Measurements from ENCODE around the gene SORCS2. TPM values are rescaled to one million over a fixed set of nuclear protein-coding genes. Genes with fewer than 3 reads are reported as not detected.
A peak's percentile ranks its signal among the peaks of the same experiment; 100 is the strongest.

SORCS2 gene
- total and polyA plus RNA-seq, 2 of the 8 experiments (the other 6 are each of a cell fraction or from before 2014, with no cell fraction given): 0.36 to 1.8 TPM

- Histone ChIP-seq H4K8ac (ENCODE audit: extremely low read depth, insufficient read depth, low read length) (no peak overlapping the region), H3K4ac (replicated peaks; ENCODE audit: insufficient read length, low read depth, low read length) (no peak overlapping the region), H2BK5ac (ENCODE audit: low read depth, low read length) (no peak overlapping the region), H3K4me1 (replicated peaks in 1 of 4; ENCODE audit: control insufficient read depth in 3 of 4, insufficient read depth in 4 of 4, low read length in 3 of 4) (peaks cover 0 to 6% (median 4%) of the 10 kb centered on the region in 4 experiments; a peak in 4 of 7 replicates), H3K4me2 (ENCODE audit: insufficient read depth in 1 of 2, low read depth in 2 of 2, low read length in 2 of 2) (no peak overlapping the region), H3K23me2 (ENCODE audit: low read depth, low read length) (peaks cover 7% of the 10 kb centered on the region; the same call in 1 of the 2 replicates), H3K56ac (replicated peaks; ENCODE audit: insufficient read length, low read depth, low read length) (no peak overlapping the region), H3K27me3 (replicated peaks in 1 of 4; ENCODE audit: control insufficient read depth in 3 of 4, extremely low read depth in 1 of 4, insufficient read depth in 3 of 4, low read length in 3 of 4) (no peaks in the 10 kb centered on the region), H3K79me1 (ENCODE audit: low read depth, low read length) (no peaks in the 10 kb centered on the region), H2AFZ (ENCODE audit: low read length) (no peak overlapping the region), H3K9ac (replicated peaks in 1 of 4; ENCODE audit: extremely low read depth in 1 of 4, low read depth in 3 of 4, low read length in 3 of 4) (no peak overlapping the region), H4K5ac (ENCODE audit: insufficient read length, low read depth, low read length) (no peak overlapping the region), H3K23ac (ENCODE audit: insufficient read length) (no peak overlapping the region), H3K9me3 (ENCODE audit: insufficient read depth in 2 of 2, low read depth in 1 of 2, low read length in 1 of 2) (peaks cover 4 to 8% of the 10 kb centered on the region in 2 experiments; a peak in 2 of 4 replicates), H3K36me3 (ENCODE audit: control insufficient read depth in 2 of 4, insufficient read depth in 4 of 4, low read length in 3 of 4) (no peaks in the 10 kb centered on the region), H4K91ac (replicated peaks; ENCODE audit: insufficient read length, low read length) (no peak overlapping the region), H2AK5ac (ENCODE audit: low read depth, low read length) (0 out of 2 replicates have a peak overlapping the region, but pooled peaks have one; percentile 34), H2BK15ac (ENCODE audit: low read length) (no peak overlapping the region), H2BK12ac (ENCODE audit: low read depth, low read length) (no peak overlapping the region), H2BK120ac (replicated peaks; ENCODE audit: low read depth, low read length) (no peak overlapping the region), H4K20me1 (replicated peaks in 1 of 2; ENCODE audit: control insufficient read depth in 1 of 2, insufficient read depth in 2 of 2, low read length in 2 of 2) (peaks cover 0 to 4% of the 10 kb centered on the region in 2 experiments), H3K4me3 (ENCODE audit: extremely low read depth in 1 of 4, insufficient read depth in 2 of 4, low read depth in 3 of 4, low read length in 4 of 4) (no peak overlapping the region), H3K79me2 (ENCODE audit: control insufficient read depth in 1 of 2, insufficient read depth in 2 of 2, low read length in 2 of 2) (no peaks in the 10 kb centered on the region), H2BK20ac (ENCODE audit: low read length) (no peak overlapping the region), H3K14ac (ENCODE audit: insufficient read length) (no peak overlapping the region), H3K27ac (ENCODE audit: low read depth, low read length) (no peak overlapping the region), H3K18ac (ENCODE audit: extremely low read depth, low read length) (no peak overlapping the region)
- POLR2A ChIA-PET (ENCODE audit: partially characterized antibody): no interaction called here
- no peak for FAIRE-seq
- 87% methylated on average over 15 of the region's 15 CpGs; no CpG with 5 or more reads in 1 of the 2 experiments for WGBS, 2 experiments (ENCODE audit: extremely low coverage in 1 of 2, insufficient coverage in 1 of 2, insufficient read length in 1 of 2, insufficient replicate concordance in 2 of 2, low coverage in 1 of 2, low lambda C conversion rate in 2 of 2, missing lambda C conversion rate in 1 of 2)
- DNase-seq (ENCODE audit: low read depth in 1 of 2, low spot score in 2 of 2): no peak
- CTCF ChIA-PET (ENCODE audit: partially characterized antibody): interaction anchor here (0.7 to 1.9 kb wide), 7 partner anchors 11 to 148 kb away, joined by 3 to 8 read pairs (median 4); partner anchors contain the start of gene SORCS2
- TF ChIP-seq MAX (IDR thresholded peaks at IDR 0.05) (no peak), RFX5 (IDR thresholded peaks at IDR 0.05; ENCODE audit: borderline replicate concordance, low read depth, low read length) (no peak), CTCF (IDR thresholded peaks at IDR 0.05; ENCODE audit: control extremely low read depth in 1 of 3, insufficient read depth in 1 of 3, low read depth in 1 of 3, low read length in 3 of 3) (no peak), JUND (IDR thresholded peaks at IDR 0.05; ENCODE audit: low read length) (no peak), CEBPB (IDR thresholded peaks at IDR 0.05; ENCODE audit: low read depth, low read length) (no peak), NANOG (IDR thresholded peaks at IDR 0.05; ENCODE audit: insufficient read depth, low read depth, low read length, poor library complexity, severe bottlenecking) (no peak), BACH1 (IDR thresholded peaks at IDR 0.05; ENCODE audit: low read length) (no peak)
Measured at GRCh38 chr4:7339751-7340552, 147.6 kb downstream of the SORCS2 start.
